Measurements from ENCODE around the gene PSD4. TPM values are rescaled to one million over a fixed set of nuclear protein-coding genes. Genes with fewer than 3 reads are reported as not detected.

Gene PSD4
- total RNA-seq, 2 donors from 2014 or later: 13.1 to 16.9 TPM

- no peak for ATAC-seq (ENCODE audit: insufficient number of reproducible peaks, low FRiP score, low read depth)
- no peaks in the 10 kb centered on the region for H3K4me1 ChIP-seq (ENCODE audit: control insufficient read depth in 1 of 2, low read depth in 2 of 2)
- H3K9me3 ChIP-seq: no peaks in the 10 kb centered on the region
- TF ChIP-seq CTCF (IDR thresholded peaks at IDR 0.05): no peak
- H3K36me3 ChIP-seq: no peaks in the 10 kb centered on the region
- no peak overlapping the region for H3K4me3 ChIP-seq
- no peak overlapping the region for H3K27ac ChIP-seq
- H3K27me3 ChIP-seq (replicated peaks; ENCODE audit: insufficient read depth): no peaks in the 10 kb centered on the region
- no peak for DNase-seq (ENCODE audit: low spot score)
These were observed 10.9 kb upstream of the PSD4 start for GRCh38 chr2:113162869-113163268.

- H3K9me3 ChIP-seq: no peaks in the 10 kb centered on the region
- no peak for TF ChIP-seq CTCF (IDR thresholded peaks at IDR 0.05)
- H3K27me3 ChIP-seq (replicated peaks; ENCODE audit: insufficient read depth): no peaks in the 10 kb centered on the region
- no peaks in the 10 kb centered on the region for H3K36me3 ChIP-seq
- no peak for DNase-seq (ENCODE audit: low spot score)
- no peak overlapping the region for H3K4me3 ChIP-seq
- no peak overlapping the region for H3K27ac ChIP-seq
- no peaks in the 10 kb centered on the region for H3K4me1 ChIP-seq (ENCODE audit: control insufficient read depth in 1 of 2, low read depth in 2 of 2)
- no peak for ATAC-seq (ENCODE audit: insufficient number of reproducible peaks, low FRiP score, low read depth)
These were observed 9.4 kb upstream of the PSD4 start for GRCh38 chr2:113164215-113164929.

GRCh38 chr2:113164930-113165585, 8.7 kb upstream of the PSD4 start:
- H3K4me1 ChIP-seq (ENCODE audit: control insufficient read depth in 1 of 2, low read depth in 2 of 2): no peaks in the 10 kb centered on the region
- DNase-seq (ENCODE audit: low spot score) (no peak), ATAC-seq (ENCODE audit: insufficient number of reproducible peaks, low FRiP score, low read depth) (no peak)
- no peaks in the 10 kb centered on the region for H3K27me3 ChIP-seq (replicated peaks; ENCODE audit: insufficient read depth)
- H3K9me3 ChIP-seq: no peaks in the 10 kb centered on the region
- H3K27ac ChIP-seq: no peak overlapping the region
- TF ChIP-seq CTCF (IDR thresholded peaks at IDR 0.05): no peak
- no peaks in the 10 kb centered on the region for H3K36me3 ChIP-seq
- H3K4me3 ChIP-seq: no peak overlapping the region

DNA sequence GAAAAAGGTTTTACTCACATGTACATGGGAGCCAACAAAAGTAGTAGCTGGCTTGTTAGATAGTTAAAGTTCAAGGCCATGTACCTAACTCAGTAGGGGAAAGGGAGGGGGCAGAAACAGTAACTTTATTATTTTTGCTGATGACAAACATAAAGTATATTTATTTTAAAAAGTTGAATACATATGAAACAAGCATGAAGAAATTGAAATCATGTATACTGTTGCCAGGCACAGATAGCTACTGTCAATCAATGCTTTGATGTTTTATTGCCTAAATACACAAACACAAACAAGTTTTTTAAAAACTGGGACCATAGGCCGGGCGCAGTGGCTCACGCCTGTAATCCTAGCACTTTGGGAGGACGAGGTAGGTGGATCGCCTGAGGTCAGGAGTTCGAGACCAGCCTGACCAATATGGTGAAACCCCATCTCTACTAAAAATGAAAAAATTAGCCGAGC, 7.6 kb upstream of the PSD4 start:
- DNase-seq (ENCODE audit: low spot score) (no peak), ATAC-seq (ENCODE audit: insufficient number of reproducible peaks, low FRiP score, low read depth) (no peak)
- no peaks in the 10 kb centered on the region for H3K4me1 ChIP-seq (ENCODE audit: control insufficient read depth in 1 of 2, low read depth in 2 of 2)
- H3K9me3 ChIP-seq: no peaks in the 10 kb centered on the region
- H3K27ac ChIP-seq: no peak overlapping the region
- H3K27me3 ChIP-seq (replicated peaks; ENCODE audit: insufficient read depth): no peaks in the 10 kb centered on the region
- TF ChIP-seq CTCF (IDR thresholded peaks at IDR 0.05): no peak
- no peak overlapping the region for H3K4me3 ChIP-seq
- no peaks in the 10 kb centered on the region for H3K36me3 ChIP-seq

DNA sequence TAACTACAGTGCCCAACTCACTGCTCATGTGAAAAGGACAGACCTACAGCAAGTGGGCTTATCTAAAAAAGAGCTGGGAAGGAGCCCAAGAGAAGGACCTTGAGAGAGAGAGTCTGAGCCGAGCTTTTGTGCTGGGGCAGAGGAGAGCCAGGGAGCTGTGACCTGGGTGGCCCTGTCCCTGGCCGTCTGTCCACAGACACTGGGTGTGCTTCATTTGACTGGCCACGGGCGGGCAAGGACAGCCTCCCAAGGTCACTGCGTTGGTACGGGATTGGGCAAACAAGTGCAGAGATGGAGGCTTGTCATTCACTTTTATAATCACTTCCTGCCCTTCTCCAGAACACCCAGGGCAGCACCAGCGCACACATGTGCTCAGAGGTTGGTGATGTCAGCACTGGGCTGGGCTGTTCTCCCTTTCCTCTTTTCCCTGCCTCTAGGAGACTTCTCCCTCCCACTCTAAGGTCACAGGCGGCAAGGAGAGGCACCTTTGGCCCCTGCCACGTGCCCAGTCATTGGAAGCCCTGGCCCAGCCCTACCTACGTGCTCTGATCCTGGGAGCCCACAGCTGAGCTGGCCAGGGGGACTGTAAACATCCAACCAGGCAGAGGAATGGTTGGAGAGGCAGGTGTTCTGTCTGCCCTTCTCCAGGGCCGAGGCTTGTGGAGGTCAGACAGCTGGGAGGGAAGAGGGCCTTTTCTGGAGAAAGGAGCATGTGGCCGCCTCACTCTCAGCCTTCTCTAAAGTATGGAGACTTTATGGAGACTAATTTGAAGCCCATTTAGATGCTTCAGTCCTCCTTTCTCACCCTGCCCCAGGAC, 6.4 kb upstream of the PSD4 start:
- no peaks in the 10 kb centered on the region for H3K4me1 ChIP-seq (ENCODE audit: control insufficient read depth in 1 of 2, low read depth in 2 of 2)
- no peaks in the 10 kb centered on the region for H3K27me3 ChIP-seq (replicated peaks; ENCODE audit: insufficient read depth)
- no peaks in the 10 kb centered on the region for H3K9me3 ChIP-seq
- H3K27ac ChIP-seq: no peak overlapping the region
- no peak for TF ChIP-seq CTCF (IDR thresholded peaks at IDR 0.05)
- H3K4me3 ChIP-seq: no peak overlapping the region
- no peaks in the 10 kb centered on the region for H3K36me3 ChIP-seq
- DNase-seq (ENCODE audit: low spot score) (no peak), ATAC-seq (ENCODE audit: insufficient number of reproducible peaks, low FRiP score, low read depth) (no peak)
